ENCODE data around the gene STK32C.

DNA sequence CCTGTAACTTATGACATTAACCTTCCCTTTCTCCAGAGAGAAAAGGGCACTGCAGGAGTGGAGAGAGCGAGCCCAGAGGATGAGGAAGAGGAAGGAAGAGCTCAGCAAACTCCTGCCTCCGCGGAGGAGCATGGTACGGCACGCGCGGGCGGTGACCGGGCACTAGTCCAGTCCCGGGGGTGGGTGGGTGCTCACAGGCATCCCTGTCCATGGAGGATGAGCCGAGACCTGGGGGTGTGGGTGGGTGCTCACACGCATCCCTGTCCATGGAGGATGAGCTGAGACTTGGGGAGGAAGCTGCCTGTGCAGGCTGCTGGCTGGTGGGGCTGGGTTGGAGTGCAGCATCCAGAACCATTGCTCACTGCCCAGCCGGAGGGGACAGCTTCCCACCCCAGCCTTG, 48.0 kb upstream of the STK32C start:
- no peak for TF ChIP-seq POLR2A (IDR thresholded peaks at IDR 0.05)
- no peak for TF ChIP-seq CTCF (IDR thresholded peaks at IDR 0.05)

Measured in body of pancreas (tissue), 4 donors.